ENCODE results near the gene HM13.

GRCh38 chr20:31489152-31489551 lies 25.1 kb upstream of the HM13 start:
- TF ChIP-seq CEBPB (IDR thresholded peaks at IDR 0.05): no peak
- no peak for TF ChIP-seq TAF1 (IDR thresholded peaks at IDR 0.05; ENCODE audit: low read depth)
- TF ChIP-seq EP300 (IDR thresholded peaks at IDR 0.05; ENCODE audit: borderline replicate concordance): no peak
- TF ChIP-seq REST (IDR thresholded peaks at IDR 0.05; ENCODE audit: low read depth): no peak
- TF ChIP-seq TCF12 (IDR thresholded peaks at IDR 0.05; ENCODE audit: low read depth): no peak
- TF ChIP-seq RAD21 (IDR thresholded peaks at IDR 0.05; ENCODE audit: low read depth): no peak
- TF ChIP-seq YY1 (IDR thresholded peaks at IDR 0.05; ENCODE audit: low read depth): no peak
- no peak for TF ChIP-seq MAX (IDR thresholded peaks at IDR 0.05)
- no peak for TF ChIP-seq ZBTB7A (IDR thresholded peaks at IDR 0.05; ENCODE audit: low read depth)

All from Ishikawa (cell line).